Endothelial cell of umbilical vein (primary cell): ENCODE measurements around the gene GPATCH2L.

Source experiments
- EZH2 ChIP-seq: IDR thresholded peaks from 2 replicates; pipeline ENCODE4 v1.6.1; 2012; ENCODE audit warnings: borderline replicate concordance, low read depth, mild to moderate bottlenecking, moderate library complexity, low read length, inconsistent platforms; ENCODE audit not compliant: severe bottlenecking
- GATA2 ChIP-seq: IDR thresholded peaks from 2 replicates; pipeline ENCODE4 v1.7.0; 2011; ENCODE audit warnings: low read depth, mild to moderate bottlenecking, moderate library complexity, mixed read lengths, low read length; ENCODE audit not compliant: insufficient read length, insufficient read depth
- MYC ChIP-seq: IDR thresholded peaks from one replicate; pipeline ENCODE4 v1.6.1; 2011; ENCODE audit warnings: mild to moderate bottlenecking, low read depth, low read length
- POLR2A ChIP-seq: IDR thresholded peaks from 2 replicates; pipeline ENCODE4 v1.6.1; 2012; ENCODE audit warnings: low read depth, mild to moderate bottlenecking, control low read depth, low read length
- TF ChIP-seq, protein P1 (sequence below), 2 donors: IDR thresholded peaks; 1 replicate in 1 of 2; 2 replicates in 1 of 2; pipeline ENCODE4 v1.5.1; 2011; ENCODE audit warnings: low read length in 2 of 2, mild to moderate bottlenecking in 2 of 2, moderate library complexity in 2 of 2, control low read depth in 1 of 2, inconsistent platforms in 1 of 2, low read depth in 1 of 2; ENCODE audit not compliant: insufficient read depth in 1 of 2; ENCODE audit errors: extremely low read depth in 1 of 2
- TF ChIP-seq, protein P2 (sequence below): IDR thresholded peaks from 2 replicates; pipeline ENCODE4 v1.6.1; 2011; ENCODE audit not compliant: insufficient read depth, insufficient read length

DNA sequence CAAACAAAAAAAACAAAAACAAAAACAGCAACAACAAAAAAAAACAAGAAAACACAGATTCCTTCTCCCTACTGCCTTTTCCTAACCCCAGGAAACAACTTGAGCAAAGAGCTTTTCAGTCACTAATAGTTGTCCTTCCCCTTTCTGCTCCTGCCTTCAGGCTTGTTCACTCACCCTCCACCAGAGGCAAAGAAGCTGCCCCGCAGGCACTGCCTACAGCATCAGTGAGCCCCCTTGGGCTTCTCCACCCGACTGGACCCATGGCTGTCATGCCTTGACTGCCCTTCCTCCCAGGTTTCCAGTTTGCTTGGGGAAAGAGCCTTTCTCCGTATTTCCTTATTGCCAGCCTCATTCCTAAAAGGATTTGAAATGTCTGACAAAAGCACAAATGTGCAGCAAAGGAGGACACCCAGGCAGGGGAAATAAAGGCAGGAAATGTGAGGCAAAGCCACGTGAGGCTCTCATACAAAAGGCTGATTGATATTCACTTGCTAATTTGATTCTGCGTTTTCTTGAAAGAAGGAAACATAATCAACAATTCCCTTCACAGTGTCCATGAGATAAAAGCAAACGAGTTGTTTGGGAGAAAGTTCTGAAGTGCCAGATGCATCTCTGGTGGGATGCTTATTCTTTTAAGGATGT is 85.7 kb downstream of the GPATCH2L start:
- TF ChIP-seq, protein P1, sequence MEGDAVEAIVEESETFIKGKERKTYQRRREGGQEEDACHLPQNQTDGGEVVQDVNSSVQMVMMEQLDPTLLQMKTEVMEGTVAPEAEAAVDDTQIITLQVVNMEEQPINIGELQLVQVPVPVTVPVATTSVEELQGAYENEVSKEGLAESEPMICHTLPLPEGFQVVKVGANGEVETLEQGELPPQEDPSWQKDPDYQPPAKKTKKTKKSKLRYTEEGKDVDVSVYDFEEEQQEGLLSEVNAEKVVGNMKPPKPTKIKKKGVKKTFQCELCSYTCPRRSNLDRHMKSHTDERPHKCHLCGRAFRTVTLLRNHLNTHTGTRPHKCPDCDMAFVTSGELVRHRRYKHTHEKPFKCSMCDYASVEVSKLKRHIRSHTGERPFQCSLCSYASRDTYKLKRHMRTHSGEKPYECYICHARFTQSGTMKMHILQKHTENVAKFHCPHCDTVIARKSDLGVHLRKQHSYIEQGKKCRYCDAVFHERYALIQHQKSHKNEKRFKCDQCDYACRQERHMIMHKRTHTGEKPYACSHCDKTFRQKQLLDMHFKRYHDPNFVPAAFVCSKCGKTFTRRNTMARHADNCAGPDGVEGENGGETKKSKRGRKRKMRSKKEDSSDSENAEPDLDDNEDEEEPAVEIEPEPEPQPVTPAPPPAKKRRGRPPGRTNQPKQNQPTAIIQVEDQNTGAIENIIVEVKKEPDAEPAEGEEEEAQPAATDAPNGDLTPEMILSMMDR (IDR thresholded peaks at IDR 0.05; ENCODE audit: extremely low read depth in 1 of 2, insufficient read depth in 1 of 2, low read depth in 1 of 2, low read length in 2 of 2), result no peak
- TF ChIP-seq EZH2 (no peak), POLR2A (no peak), GATA2 (no peak), MYC (no peak)
- TF ChIP-seq, protein P2, sequence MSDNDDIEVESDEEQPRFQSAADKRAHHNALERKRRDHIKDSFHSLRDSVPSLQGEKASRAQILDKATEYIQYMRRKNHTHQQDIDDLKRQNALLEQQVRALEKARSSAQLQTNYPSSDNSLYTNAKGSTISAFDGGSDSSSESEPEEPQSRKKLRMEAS, result no peak
